HG03521 (cell line): ENCODE data around the gene INPP4A.
A peak's percentile ranks its signal among the peaks of the same experiment; 100 is the strongest.

Source experiments
- ATAC-seq: cut with Tn5 transposase; IDR thresholded peaks from one replicate; pipeline ENCODE4 v1.9.1; 2021; ENCODE audit warnings: mild to moderate bottlenecking, moderate library complexity; ENCODE audit not compliant: unreplicated experiment

Gene INPP4A

DNA sequence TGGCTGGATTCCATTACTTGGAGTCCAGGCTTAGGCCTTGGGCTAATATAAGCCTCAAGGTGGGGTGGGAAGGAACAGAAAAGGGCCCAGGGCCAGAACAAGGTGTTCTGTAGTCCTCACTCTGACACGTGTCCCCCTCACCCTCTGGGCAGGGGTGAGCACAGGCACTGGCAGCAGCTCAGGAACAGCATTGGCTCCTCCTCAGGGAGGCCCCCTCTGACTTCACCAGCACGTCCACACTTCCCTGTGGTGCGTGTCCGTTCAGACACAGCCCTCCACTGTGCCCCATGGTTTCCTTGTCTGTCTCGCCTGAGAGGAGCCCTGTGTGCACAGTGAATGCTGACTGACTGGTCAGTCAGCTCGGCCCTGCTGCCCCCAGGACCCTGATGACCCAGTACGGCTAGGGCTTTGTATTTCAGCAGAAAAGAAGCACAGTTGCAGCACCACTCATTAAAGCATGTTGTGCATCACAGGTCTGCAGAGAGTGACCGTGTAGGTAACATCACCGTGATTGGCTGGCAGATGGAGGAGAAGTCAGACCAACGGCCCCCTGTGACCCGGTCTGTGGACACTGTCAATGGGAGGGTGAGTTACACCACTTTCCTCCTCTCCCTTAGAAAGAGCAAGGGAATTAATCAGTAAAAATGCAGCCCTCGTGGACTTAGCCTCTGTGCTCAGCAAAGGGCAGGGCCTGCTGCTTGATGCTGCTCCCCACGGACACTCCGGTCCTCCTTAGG lies 92.9 kb downstream of the INPP4A start:
- no peak for ATAC-seq

DNA sequence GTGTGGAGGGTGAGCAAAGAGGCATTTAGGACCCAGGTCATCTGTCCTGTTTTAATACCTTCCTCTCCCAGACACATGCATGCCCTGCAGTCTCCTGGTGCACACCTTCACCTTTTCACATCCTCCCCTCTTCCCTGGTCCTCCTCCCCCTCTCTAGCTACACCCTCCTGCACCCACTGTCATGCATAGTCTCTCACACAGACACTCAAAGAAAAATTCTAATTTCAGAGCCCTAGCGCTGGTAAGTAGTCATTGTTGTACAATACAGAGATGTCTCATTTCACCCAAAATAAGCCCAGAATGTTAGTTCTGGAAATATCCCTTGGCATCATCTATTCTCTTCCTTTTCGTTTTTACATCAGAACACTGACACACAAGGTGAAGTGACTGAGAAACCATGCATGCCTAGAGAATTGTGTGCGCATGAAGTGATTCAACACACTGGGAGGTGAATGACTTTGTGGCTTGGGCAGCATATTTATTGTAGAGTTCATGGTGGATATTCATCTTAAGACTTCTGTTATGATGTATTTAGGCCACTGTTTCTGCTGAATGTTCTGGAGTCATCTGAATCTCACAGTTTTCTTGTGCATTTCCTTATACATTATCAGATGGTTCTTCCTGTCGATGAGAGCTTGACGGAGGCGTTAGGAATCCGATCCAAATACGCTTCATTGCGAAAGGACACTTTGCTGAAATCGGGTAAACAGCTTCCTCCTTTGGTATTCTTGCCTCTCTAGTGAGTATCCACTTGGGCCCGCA lies 93.8 kb downstream of the INPP4A start:
- ATAC-seq: no peak

DNA sequence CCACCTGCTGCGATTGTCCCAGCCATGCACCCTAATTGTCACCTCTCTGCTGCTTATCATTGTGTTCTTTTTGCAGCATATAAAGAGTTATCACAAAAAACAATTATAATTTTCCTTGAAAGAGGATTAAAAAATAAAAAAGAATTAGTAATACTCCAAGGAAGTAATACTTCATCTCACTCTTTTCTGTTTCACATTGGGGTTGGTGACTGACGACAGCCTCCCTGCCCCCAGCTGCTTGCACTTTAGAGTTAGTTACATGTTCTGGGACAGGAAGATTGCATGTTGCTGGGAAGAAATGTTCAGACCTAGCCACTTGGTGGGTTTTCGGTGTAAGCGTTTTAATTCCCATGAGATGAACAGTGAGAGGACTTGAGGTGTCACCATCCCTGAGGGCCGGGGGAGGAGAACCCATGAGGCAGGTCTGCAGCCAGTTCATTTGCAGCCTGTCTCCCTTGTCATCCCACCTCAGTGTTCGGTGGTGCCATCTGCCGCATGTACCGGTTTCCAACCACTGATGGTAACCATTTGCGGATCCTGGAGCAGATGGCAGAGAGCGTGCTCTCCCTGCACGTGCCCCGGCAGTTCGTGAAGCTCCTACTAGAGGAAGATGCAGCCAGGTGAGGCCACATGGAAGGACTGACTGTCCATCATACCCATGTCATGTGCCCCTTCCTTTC lies 94.5 kb downstream of the INPP4A start:
- ATAC-seq: no peak

DNA sequence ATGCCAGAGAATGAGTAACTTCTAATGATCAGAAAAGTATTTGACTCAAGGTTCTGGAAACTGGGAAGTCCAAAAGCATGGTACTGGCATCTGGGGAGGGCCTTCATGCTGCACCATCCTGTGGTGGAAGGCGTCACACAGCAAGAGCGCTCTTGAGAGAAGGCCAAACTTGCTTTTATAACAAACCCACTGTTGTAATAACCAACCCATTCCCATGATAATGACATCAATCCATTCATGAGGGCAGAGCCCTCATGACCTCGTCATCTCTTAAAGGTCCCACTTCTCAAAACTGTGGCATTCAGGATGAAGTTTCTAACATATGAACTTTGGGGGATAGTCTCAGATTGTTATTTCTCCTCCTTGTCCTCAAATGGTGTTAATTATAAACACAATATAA lies 95.9 kb downstream of the INPP4A start:
- no peak for ATAC-seq

DNA sequence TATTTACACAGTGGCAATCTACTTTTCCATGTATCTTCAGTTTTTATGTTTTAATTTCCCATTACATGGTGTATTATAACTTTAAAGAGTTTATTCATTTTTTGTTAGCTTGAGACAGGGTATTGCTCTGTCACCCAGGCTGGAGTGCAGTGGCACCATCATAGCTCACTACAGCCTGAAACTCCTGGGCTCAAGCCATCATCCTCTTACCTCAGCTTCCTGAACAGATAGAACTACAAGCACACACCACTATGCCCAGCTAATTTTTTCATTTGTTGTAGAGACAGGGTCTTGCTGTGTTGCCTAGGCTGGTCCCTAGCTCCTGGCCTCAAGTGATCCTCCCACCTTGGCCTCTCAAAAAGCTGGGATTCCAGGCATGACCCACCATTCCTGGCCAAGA lies 96.8 kb downstream of the INPP4A start:
- ATAC-seq: no peak

DNA sequence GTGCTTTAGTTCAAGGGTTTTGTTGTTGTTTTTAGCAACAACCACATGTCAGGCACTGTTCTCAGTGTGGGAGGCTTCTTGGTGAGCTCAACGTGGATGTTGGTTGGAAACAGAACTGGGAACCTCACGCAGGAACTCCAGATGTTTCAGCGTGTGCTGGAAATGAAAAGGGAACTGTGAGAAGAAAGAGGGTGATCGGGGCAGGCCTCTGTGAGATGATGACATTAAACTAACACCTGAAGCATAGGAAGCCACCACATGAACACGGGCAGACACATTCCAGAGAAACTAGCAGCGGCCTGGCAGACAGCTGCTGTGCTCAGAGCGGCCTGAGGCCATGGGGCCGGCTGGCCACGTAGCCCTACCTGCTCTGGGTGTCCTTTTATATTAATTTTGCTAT lies 97.2 kb downstream of the INPP4A start:
- ATAC-seq: no peak

DNA sequence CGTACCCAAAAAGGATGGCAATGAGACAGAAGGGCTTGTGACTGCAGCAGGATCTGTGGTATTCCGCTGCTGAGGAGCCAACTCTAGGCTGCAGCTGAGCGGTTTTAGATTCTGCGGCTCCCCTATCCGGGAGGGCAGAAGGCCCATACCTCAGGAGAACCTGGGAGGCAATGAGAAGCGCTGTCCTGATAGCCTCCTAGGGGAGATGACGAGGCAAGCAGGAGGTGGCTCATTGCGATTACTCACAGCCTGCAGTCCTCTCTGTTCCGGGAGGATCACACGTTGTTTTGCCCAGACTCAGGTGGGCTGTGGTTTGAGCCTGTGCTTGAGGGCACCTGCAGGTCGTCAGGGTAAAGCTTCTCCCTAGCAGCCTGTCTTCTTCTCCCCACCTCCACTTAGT lies 98.6 kb downstream of the INPP4A start:
- no peak for ATAC-seq

DNA sequence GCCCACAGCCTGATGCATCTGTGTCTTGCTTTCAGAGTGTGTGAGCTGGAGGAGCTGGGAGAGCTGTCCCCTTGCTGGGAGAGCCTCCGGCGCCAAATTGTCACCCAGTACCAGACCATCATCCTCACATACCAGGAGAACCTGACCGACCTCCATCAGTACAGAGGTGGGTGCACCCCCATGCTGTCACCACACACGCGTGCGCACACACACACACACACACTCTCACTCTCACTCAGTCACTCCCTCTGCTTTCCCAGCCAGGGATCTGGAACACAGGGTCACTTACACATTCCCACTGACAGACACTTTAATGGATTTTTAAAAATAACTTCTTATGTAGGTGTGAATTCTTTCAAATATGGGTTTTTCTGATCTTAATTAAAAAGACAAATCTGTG lies 99.2 kb downstream of the INPP4A start:
- ATAC-seq: no peak

DNA sequence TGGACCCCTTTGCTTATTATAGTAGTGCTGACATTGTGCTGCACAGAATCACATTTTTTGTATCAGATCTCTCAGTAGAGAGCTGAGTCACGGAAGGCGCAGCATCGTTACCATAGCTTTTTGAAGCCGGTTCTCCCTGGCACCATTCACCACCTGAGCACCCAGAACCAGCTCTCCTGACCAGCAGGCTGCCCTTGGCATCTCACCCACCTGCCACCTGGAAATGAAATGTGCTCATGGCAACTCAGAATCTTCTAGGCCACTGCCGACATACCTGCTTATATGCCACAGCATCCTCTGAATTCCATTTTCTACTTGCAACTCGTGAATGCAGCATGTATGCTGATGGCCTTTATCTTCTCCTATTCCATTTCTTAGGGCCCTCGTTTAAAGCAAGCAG lies 100.9 kb downstream of the INPP4A start:
- ATAC-seq: no peak

DNA sequence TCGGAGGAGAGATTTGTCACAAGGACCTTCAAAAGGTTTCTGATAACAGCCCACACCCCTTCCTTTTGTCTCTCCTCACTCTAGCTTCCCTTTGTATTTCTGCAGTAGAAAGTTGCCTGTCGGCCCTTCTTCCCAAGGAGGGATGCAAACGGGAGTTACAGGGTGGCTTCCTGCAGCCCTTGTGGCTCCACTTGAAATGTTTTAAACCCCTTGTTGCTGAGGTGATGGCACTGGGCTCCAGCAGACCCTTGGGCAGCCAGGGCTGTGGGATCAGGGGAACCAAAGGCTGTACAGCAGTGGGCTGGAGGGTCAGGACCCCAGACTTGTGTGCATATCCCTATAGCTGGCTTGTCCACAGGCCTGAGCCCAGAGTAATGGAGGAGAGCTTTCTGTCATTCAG lies 101.5 kb downstream of the INPP4A start:
- no peak for ATAC-seq

DNA sequence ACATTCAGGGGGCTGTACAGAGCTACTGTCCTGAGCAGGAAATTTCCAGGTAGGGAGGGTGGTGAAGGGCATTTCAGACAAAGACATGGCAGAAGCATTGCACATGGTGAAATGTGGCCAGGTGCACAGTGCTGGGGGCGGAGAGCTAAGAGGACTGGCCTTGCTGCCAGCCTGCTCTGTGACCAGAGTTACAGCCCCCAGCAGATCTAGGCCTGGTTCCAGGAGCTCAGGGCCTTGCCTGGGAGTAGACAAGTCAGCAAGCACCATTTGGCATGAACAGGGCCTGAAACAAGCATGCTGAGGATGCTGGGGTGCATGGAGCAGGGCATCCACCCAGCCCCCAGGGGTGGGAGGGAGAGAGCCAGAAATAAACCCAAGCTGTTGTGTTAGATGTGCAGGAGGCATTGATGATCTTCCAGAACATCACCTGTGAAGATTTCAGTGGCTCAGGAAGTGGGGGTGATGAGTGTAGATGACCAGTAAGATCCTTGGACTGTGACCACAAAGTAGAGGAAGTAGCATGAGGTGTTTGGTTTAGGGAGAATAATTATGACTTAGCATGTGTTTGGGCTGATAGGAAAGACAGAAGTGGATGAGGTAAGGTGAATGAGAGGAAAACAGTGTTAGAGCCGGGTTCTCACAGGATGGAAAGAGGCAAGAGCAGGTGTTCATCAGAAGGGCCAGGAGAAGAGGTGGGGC lies 102.6 kb downstream of the INPP4A start:
- no peak for ATAC-seq

DNA sequence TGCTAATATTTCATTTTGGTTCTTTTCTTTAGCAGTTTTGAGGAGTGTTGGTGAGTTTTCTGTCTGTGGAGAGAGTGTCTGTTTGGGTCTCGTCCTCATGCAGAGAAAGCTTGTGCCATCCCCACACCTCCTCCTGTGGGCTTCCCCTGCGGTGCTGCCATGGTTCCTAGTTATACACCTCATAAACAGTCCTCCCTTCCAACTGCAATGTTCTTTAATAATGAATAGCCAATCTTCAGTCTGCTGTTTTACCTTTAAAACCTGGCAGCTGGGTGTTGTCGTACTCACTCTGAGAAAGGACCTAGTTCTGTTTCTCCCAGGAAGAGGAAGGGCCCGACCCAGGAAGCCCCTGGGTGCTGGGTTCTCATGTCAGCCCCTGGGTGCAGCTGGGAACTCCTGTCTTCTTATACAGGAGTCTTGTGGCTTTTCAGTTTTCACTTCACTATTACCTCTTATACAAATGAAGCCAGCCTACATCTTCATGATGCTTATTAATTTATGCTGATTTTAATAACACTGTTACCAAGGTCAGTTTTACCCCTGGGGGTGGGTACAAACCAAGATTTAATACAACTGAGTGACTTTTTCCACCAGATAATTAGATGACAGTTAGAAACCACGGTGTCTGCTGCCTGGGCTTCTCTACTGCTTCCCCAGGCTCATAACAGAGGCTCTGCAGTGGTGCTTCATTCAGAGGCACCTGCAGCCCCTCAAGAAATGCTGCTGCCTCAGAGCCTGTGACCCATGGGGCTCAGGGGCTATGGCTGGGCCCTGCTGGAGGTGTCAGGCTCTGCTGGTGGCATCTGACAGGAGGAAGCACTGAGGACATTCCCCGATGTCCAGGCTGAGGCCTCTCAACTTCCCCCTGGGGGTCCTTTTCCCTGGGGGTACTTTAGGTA lies 104.5 kb downstream of the INPP4A start:
- ATAC-seq: no peak

DNA sequence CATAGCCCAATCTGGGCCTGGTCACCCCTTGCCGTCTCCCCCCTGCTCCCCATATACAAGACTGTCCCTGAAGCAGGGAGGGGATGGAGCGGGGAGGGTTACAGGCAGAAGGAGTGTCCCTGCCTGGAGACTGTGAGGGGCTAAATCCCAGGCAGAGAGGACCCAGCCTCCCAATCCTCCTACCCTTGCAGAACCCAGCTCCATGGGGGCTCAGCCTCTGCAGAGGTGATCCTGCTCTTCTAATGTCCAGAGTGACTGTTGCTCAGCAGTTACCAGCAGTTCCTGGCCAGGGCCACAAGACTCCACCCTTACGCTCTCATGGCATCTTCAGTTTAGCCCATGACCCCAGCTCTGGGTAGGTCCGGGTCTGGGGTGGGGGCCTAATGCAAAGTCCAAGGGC lies 105.5 kb downstream of the INPP4A start:
- ATAC-seq: no peak

DNA sequence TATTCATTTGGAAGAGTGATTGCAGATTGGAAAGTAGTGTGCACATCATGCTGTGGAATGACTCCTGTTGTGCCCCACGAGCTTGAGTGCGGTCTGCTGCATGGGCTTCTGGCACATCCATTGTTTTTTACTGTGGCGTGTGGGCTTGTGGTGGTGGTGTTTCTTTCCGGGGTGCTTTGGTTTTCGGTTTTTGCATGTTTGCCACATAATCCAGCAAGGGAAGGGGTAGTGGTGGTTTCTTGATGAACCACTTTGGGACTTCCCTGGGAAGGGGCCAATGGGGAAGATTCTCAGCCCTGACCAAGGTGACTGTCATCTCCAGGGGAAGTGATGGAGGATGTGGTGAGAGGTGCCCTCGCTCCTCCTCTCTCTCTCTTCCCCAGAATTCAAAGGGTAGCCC lies 106.7 kb downstream of the INPP4A start:
- ATAC-seq: no peak

DNA sequence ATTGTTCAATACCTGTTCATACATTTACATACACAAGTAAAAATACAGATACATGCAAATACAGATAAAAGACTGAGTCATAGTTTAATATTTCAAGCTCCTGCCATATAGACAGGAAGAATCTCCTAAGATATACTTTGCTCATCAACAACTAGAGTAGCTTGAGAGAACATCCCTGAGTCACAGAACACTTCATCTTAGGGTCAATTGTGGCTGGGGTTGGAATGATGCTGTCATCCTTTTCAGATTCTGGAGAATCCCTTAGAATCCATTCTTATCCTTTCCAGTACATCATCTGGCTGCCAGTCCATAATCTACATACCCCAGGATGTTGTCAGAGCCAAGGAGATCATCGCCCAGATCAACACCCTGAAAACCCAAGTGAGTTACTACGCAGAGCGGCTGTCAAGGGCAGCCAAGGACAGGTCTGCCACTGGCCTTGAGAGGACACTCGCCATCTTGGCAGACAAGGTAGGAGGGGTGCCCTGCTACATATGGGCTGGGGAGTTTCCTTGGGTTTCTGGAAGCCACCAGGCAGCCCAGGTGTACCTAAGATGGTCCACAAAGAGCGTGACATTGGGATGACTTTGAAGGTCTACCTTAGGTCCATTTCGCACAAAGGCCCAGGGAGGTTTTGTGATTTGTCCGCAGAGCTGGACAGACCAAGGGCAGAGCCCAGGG lies 108.0 kb downstream of the INPP4A start:
- no peak for ATAC-seq

DNA sequence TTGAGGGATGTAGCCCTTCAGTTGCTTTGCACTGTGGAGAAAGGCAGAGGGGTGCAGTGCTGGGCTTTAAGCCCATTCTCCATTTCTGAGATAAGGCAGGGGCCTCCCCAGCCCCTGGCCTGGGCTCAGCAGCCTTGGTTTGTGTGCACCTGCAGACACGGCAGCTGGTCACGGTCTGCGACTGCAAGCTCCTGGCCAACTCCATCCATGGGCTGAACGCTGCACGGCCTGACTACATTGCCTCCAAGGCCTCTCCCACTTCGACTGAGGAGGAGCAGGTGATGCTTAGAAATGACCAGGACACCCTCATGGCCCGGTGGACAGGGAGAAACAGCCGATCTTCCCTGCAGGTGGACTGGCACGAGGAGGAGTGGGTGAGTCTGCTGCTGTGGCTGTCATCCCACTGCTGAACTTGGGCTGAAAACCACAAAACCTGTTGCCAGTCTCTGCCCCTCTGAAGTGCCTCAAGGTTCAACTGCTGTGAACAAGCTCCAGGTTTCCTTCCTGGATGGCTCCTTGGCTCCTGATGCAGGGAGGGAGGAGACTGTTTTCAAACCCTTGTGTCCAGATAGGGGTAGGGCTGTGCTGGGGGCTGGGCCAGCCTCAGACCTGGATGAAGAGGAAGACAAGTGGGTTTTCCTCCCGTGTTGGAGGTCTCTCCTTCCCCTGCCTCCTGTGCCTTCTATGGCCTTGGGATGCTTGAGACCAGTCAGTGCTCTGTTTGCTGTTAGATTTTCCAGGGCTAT lies 109.6 kb downstream of the INPP4A start:
- ATAC-seq: no peak

DNA sequence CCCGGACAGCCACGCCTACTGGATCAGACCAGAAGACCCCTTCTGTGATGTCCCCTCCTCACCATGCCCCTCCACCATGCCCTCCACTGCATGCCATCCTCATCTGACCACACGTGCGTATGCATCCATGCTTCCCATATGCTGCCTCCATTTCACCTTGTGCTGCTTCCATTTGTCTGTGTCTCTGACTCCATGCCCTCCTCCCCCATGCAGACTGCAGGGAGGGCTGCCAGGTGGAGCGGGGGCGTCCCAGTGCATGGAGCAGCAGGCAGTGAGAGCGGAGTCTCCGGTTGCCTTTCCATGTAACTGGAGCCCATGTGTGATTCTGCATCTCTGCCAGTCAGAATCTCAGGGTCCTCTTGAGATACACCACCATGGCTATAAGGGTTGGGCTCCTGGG lies 111.0 kb downstream of the INPP4A start:
- ATAC-seq: no peak

DNA sequence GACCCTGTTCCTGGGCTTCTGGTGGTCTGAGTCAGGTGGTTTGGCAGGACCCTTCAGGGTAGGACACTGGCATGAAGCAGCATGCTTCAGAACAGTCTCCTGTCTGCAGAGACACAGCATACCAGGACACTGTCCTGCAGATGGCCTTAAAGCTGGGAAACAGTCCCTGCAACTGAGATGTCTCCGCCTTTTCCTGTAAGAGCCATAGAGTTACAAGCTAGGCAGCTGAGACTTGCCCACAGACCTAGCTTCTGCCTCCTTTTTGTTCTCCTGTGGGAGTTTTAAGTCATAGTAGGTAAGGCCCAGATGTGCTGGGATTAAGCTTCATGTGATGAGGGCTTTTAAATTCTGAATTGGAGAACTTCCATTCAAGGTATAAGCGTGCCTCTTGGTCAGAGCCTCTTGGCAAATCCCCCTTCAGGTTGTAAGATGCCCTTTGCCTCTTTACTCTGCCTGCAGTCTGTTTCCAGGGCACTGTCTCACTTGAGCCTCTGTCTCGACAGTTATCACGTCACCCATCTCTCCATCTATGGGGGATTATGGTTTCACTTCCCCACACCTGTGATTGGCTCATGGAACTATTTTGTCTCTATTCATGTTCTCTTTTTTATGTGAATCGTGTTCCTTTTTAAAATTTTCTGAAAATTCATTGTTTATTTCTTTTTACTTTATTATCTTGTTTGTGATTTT lies 111.8 kb downstream of the INPP4A start:
- peak; percentile 64 for ATAC-seq
